Ectodermal cell (in vitro differentiated cells): ENCODE measurements around the gene NFATC1.

ENCODE experiments used
- H3K27ac ChIP-seq: 2 replicates; pipeline ENCODE4 v1.7.0; 2013; ENCODE audit warnings: mild to moderate bottlenecking, low read depth, low read length; ENCODE audit not compliant: insufficient read depth, poor library complexity, severe bottlenecking
- H3K27me3 ChIP-seq: 2 replicates; pipeline ENCODE4 v1.7.0; 2013; ENCODE audit warnings: mild to moderate bottlenecking, low read length; ENCODE audit not compliant: insufficient read depth, control insufficient read depth, poor library complexity, severe bottlenecking
- H3K36me3 ChIP-seq: one replicate; pipeline ENCODE4 v1.7.0; 2013; ENCODE audit warnings: low read length; ENCODE audit not compliant: control insufficient read depth, insufficient read depth
- H3K4me1 ChIP-seq: one replicate; pipeline ENCODE4 v1.7.0; 2013; ENCODE audit warnings: low read length; ENCODE audit not compliant: control insufficient read depth, insufficient read depth
- H3K4me3 ChIP-seq: 2 replicates; pipeline ENCODE4 v1.7.0; 2013; ENCODE audit warnings: low read depth, low read length, control low read depth; ENCODE audit not compliant: insufficient read depth
- H3K9me3 ChIP-seq: 2 replicates; pipeline ENCODE4 v1.7.0; 2013; ENCODE audit warnings: mild to moderate bottlenecking, low read length, moderate library complexity; ENCODE audit not compliant: control insufficient read depth
- WGBS, 2 experiments: methylation state at CpG; one replicate each; pipeline ENCODE4 v1.1.7; 2013; ENCODE audit warnings: missing lambda C conversion rate in 2 of 2; 5-methylcytosine and 5-hydroxymethylcytosine counted together

The NFATC1 gene

DNA sequence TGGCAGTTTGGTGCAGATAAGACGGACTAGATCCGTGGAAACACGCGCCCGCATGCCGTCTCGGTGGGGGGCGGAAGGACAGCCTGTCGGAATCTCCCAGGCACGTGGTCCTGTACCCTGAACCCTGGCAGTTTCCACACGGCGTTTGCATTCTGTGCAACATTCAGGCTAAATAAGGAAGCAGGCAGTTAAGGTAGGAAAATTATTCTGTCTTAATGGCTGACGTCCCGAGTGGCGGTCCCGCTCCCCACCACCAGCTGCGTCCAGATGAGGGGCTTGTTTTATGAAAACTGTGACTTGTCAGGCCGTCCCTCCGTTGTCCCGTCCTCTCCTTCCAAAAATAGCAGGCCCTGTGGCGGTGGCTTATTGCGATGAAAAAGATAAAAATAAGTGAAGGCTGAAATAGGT is 120.2 kb downstream of the NFATC1 start:
- H3K4me1 ChIP-seq, result no peaks in the 10 kb centered on the region
- 91 to 92% methylated on average over 22 of the region's 22 CpGs for WGBS, 2 experiments
- no peak overlapping the region for H3K27ac ChIP-seq
- H3K4me3 ChIP-seq, result no peak overlapping the region
- H3K27me3 ChIP-seq, result no peaks in the 10 kb centered on the region
- no peaks in the 10 kb centered on the region for H3K9me3 ChIP-seq
- no peaks in the 10 kb centered on the region for H3K36me3 ChIP-seq

DNA sequence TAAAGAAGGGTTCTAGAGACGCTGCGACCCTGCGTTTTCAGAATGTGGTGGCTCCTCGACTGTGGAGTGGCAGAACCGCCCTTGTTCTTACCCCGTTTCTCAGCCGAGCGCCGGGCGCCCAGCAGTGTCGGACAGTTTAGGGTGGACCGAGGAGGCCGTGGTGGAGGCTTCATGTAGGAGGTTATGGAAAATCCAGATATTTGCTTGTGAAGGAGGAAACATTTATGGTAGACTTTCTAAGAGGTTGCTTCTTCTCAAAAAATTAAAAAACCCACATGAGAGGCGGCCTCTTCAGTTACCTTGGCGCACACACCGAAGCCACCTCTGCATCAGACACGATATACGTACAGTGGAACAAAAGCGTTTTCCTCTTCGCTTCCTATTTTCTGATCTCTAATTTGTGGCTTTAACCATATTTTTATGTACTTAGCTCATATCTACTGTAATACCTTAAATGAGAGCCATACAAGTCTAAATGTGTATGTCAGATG is 120.8 kb downstream of the NFATC1 start:
- 96 to 97% methylated on average over 20 of the region's 20 CpGs for WGBS, 2 experiments
- H3K27me3 ChIP-seq, result no peaks in the 10 kb centered on the region

DNA sequence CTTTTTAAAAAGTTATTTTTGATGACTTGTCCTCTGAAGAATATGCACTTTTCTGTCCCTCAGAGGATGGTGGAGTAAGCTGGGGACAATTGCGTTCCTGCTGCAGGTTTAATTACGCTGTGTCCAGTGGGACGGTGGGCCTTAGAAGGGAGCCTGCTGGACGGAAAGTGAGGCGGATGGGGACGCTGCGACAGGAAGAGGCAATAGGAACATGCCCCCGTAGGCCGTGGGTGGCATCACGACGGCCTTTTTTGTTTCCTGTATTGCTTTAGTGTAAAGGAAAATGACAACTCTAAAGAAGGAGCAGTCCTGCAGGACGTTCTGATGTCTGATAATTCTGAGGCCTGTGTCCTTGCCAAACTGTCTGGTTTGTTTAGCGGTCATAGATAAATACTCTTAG is 121.6 kb downstream of the NFATC1 start:
- no peaks in the 10 kb centered on the region for H3K27me3 ChIP-seq
- no peaks in the 10 kb centered on the region for H3K9me3 ChIP-seq
- no peaks in the 10 kb centered on the region for H3K4me1 ChIP-seq
- H3K27ac ChIP-seq, result no peak overlapping the region
- H3K36me3 ChIP-seq, result no peaks in the 10 kb centered on the region
- 73 to 79% methylated on average over 13 of the region's 13 CpGs for WGBS, 2 experiments
- H3K4me3 ChIP-seq, result no peak overlapping the region

More for the DNA sequence above, 120.8 kb downstream of the NFATC1 start:
- no peaks in the 10 kb centered on the region for H3K4me1 ChIP-seq
- no peak overlapping the region for H3K4me3 ChIP-seq
- H3K36me3 ChIP-seq, result no peaks in the 10 kb centered on the region
- no peak overlapping the region for H3K27ac ChIP-seq
- no peaks in the 10 kb centered on the region for H3K9me3 ChIP-seq

DNA sequence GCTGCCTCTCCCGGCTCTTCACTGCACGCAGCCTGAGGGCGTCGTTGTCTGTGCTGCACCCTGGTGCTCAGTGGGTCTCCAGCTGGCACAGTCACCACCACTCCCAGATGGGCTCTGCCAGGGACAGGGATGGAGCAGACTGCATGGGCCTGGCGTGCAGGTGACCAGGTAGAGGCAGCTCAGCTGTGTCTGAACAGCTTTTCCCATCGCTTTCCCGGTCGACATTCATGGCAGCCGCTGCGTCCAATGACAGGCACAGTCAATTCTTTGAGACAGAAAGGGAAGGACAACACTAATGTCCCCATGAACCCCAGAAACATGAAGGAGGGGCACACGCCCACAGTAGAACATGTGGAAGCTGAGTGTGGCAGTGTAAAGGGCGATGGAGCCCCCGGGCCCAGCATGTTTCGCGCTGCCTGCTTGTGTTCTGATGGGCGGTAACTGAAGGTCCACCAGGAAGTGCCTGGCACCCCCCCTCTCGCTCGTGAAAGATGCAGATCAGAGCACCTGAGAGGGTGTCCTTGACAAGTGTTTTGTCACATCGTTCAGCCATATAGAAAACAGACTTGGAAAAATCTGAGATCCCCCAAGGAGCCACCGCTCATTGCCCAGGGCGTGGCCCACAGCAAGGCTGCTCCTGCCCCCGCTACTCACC is 122.4 kb downstream of the NFATC1 start:
- Histone ChIP-seq H3K4me3 (no peak overlapping the region), H3K36me3 (no peaks in the 10 kb centered on the region), H3K9me3 (no peaks in the 10 kb centered on the region), H3K27me3 (no peaks in the 10 kb centered on the region), H3K4me1 (no peaks in the 10 kb centered on the region), H3K27ac (no peak overlapping the region)
- WGBS, 2 experiments, result 95 to 96% methylated on average over 22 of the region's 22 CpGs

DNA sequence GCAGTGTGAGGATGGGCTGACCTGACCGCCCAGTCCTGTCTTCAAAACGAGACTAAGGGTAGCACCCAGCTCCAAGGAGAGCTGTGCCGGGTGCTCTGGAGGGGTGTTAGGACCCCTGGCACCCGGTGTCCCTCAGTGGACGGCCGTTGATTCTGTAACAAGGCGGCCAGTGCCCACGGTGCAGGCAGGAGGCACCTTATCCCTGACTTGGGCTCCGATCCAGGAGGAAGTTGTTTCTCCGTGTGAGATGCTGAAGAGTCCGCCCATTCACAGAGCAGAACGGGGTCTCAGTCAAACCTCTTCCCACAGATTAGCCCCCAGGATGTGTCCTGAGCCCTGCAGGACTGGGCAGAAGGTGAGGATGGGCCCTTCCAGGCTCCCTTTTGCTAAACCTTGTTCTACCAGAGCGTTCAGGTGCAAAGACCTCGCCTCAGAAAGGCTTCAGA is 123.0 kb downstream of the NFATC1 start:
- H3K9me3 ChIP-seq, result no peaks in the 10 kb centered on the region
- 91 to 92% methylated on average over 14 of the region's 14 CpGs for WGBS, 2 experiments
- no peaks in the 10 kb centered on the region for H3K36me3 ChIP-seq
- no peak overlapping the region for H3K27ac ChIP-seq
- no peaks in the 10 kb centered on the region for H3K27me3 ChIP-seq
- no peaks in the 10 kb centered on the region for H3K4me1 ChIP-seq
- H3K4me3 ChIP-seq, result no peak overlapping the region

DNA sequence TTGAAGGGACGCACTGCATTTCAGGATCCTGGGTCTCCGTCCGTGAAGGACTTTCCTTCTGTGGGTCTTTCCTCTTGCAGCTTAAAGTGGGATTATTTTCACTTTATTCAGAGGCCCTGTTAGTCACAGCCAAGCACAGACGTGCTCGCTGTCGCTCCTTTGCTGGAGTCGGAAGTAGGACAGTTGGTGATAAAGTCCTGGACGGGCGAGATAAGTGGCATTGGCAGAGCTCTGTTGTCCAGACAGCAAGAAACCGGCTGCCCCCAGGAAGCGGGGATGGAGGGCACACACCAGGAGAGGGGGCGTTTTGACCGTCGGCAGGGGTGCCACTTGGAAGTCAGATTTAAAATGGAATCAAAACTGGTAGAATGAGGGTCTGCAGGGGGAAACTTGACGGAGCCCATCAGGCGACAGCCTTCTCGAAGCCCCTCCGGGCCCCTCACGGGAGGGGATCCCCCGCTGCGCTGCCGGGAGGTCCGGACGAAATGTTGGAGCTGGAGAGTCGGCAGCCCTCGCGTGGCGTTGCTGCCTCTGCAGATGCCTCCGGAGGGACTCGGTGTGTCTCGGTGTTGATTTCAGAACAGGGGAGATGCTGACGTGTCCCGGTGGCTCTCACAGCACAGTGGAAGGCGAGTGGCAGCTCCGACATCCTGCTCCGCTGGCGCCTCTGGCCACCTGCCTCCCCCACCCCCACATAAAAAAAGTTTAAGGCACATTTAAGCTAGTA is 124.2 kb downstream of the NFATC1 start:
- Histone ChIP-seq H3K4me3 (no peak overlapping the region), H3K9me3 (no peaks in the 10 kb centered on the region), H3K27ac (no peak overlapping the region), H3K36me3 (no peaks in the 10 kb centered on the region), H3K27me3 (no peaks in the 10 kb centered on the region), H3K4me1 (no peaks in the 10 kb centered on the region)
- 82 to 83% methylated on average over 36 to 37 of the region's 37 CpGs for WGBS, 2 experiments

DNA sequence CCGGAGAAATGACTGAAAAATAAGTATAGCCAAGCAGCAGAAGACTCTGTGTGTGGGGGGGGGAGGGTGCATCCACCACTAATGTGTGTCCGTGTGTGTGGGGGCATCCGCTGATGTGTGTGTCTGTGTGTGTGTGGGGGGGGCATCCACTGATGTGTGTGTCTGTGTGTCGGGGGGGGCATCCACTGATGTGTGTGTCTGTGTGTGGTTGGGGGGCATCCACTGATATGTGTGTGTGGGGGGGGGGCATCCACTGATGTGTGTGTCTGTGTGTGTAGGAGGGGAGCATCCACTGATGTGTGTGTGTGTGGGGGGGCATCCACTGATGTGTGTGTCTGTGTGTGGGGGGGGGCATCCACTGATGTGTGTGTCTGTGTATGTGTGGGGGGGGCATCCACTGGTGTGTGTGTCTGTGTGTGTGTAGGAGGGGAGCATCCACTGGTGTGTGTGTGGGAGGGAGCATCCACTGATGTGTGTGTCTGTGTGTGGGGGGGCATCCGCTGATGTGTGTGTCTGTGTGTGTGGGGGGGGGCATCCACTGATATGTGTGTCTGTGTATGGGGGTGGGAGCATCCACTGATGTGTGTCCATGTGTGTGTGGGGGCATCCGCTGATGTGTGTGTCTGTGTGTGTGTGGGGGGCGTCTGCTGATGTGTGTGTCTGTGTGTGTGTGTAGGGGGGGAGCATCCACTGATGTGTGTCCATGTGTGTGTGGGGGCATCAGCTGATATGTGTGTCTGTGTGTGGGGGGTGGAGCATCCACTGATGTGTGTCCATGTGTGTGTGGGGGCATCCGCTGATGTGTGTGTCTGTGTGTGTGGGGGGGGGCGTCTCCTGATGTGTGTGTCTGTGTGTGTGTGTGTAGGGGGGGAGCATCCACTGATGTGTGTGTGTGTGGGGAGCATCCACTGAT is 125.0 kb downstream of the NFATC1 start:
- Histone ChIP-seq H3K4me3 (no peak overlapping the region), H3K4me1 (peaks cover 2% of the 10 kb centered on the region), H3K27me3 (no peaks in the 10 kb centered on the region), H3K27ac (no peak overlapping the region), H3K36me3 (no peaks in the 10 kb centered on the region), H3K9me3 (no peaks in the 10 kb centered on the region)
- WGBS, 2 experiments, result 93 to 94% methylated on average over 9 of the region's 9 CpGs

DNA sequence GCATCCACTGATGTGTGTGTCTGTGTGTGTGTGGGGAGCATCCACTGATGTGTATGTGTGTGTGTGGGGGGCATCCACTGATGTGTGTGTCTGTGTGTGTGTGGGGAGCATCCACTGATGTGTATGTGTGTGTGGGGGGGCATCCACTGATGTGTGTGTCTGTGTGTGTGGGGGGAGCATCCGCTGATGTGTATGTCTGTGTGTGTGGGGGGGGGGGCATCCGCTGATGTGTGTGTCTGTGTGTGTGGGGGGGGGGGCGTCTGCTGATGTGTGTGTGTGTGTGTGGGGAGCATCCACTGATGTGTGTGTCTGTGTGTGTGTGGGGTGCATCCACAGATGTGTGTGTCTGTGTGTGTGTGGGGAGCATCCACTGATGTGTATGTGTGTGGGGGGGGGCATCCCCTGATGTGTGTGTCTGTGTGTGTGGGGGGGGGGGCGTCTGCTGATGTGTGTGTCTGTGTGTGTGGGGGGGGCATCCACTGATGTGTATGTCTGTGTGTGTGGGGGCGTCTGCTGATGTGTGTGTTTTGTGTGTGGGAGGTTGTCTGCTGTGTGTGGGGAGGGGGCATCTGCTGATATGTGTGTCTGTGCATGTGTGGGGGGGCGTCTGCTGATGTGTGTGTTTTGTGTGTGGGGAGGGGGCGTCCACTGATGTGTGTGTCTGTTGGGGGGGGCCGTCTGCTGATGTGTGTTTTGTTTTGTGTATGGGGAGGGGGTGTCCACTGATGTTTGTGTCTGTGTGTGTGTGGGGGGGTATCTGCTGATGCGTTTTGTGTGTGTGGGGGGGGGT is 125.9 kb downstream of the NFATC1 start:
- no peaks in the 10 kb centered on the region for H3K27me3 ChIP-seq
- WGBS, 2 experiments, result 87 to 88% methylated on average over 6 of the region's 9 CpGs
- H3K4me1 ChIP-seq, result peaks cover 7% of the 10 kb centered on the region
- no peak overlapping the region for H3K4me3 ChIP-seq
- no peak overlapping the region for H3K27ac ChIP-seq
- no peaks in the 10 kb centered on the region for H3K36me3 ChIP-seq
- no peaks in the 10 kb centered on the region for H3K9me3 ChIP-seq

DNA sequence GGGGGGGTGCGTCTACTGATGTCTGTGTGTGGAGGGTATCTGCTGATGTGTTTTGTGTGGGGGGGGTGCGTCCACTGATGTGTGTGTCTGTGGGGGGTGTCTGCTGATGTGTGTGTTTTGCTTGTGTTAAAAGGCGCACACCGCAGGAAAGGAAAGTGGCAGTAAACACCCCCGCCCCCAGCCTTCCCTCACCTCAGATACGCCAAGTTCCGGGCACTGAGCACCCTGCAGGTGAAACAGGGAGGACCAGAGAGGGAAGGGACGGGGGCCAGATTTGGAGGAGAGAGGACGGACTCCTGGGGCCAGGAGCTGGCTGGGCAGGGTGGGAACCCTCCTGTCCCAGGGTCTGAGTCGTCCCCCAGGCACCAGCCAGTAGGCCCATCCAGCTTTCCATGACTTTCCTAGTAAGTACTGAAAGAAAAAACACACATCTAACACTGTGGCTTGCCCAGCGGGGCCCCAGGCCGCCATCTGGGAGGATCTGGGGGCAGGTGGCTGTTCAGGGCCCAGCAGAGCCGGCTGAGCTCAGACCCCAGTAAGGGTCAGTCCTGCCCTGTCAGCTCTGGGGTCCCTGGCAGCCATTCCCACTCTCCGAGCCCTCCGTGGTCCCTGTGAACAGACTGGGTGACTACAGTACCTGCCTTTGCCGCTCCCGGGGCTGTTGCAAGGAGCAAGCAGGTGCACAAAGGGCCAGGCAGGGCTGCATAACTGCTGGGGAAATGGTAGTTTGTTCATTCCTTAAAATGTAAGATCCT is 126.9 kb downstream of the NFATC1 start:
- no peaks in the 10 kb centered on the region for H3K27me3 ChIP-seq
- H3K27ac ChIP-seq, result no peak overlapping the region
- no peaks in the 10 kb centered on the region for H3K9me3 ChIP-seq
- 91 to 92% methylated on average over 17 of the region's 17 CpGs for WGBS, 2 experiments
- no peaks in the 10 kb centered on the region for H3K36me3 ChIP-seq
- peaks cover 7% of the 10 kb centered on the region for H3K4me1 ChIP-seq
- H3K4me3 ChIP-seq, result no peak overlapping the region
